Body of pancreas (tissue), 4 donors: Measurements from ENCODE around the gene CKAP2L. TPM values are rescaled to one million over a fixed set of nuclear protein-coding genes. Genes with fewer than 3 reads are reported as not detected.

Source experiments
- ATAC-seq: fragments of 150-250 bp; one replicate; pipeline ENCODE4 v1.9.1; 2016
- DNase-seq, 4 donors: peaks; one replicate each; pipeline ENCODE4 v3.0.0-alpha.2; 2019
- H3K27ac ChIP-seq, 4 donors: fragments of 200-600 bp; sonication (generic); 1 replicate in 3 of 4; 2 replicates in 1 of 4; pipeline versions ENCODE4 v1.5.1 to v1.6.1; 2016 to 2019; ENCODE audit warnings: mild to moderate bottlenecking in 1 of 4, mixed read lengths in 1 of 4, moderate library complexity in 1 of 4
- H3K27me3 ChIP-seq, 2 donors: fragments of 200-600 bp; sonication (generic); one replicate each; pipeline ENCODE4 v1.6.0; 2016; ENCODE audit warnings: mild to moderate bottlenecking in 1 of 2
- H3K36me3 ChIP-seq, 2 donors: fragments of 200-600 bp; sonication (generic); replicated peaks in 1 of 2; 2 replicates each; pipeline ENCODE4 v1.5.1; 2016; ENCODE audit warnings: low read depth in 2 of 2; ENCODE audit not compliant: insufficient read depth in 1 of 2
- H3K4me1 ChIP-seq: fragments of 200-600 bp; sonication (generic); one replicate; pipeline ENCODE4 v1.6.0; 2016
- H3K4me3 ChIP-seq, 2 donors: fragments of 200-600 bp; sonication (generic); 1 replicate in 1 of 2; 2 replicates in 1 of 2; pipeline ENCODE4 v1.5.1; 2016 to 2019
- H3K9me3 ChIP-seq, 3 donors: fragments of 200-600 bp; sonication (generic); 1 replicate in 2 of 3; 2 replicates in 1 of 3; pipeline ENCODE4 v1.5.1; 2016
- POLR2A ChIP-seq, 3 donors: fragments of 450-650 bp; IDR thresholded peaks; one replicate each; pipeline ENCODE4 v1.6.1; 2016; ENCODE audit warnings: antibody characterized with exemption in 3 of 3, mild to moderate bottlenecking in 2 of 3
- WGBS, 2 donors: methylation state at CpG; one replicate each; pipeline ENCODE4 v1.1.5; 2017; 5-methylcytosine and 5-hydroxymethylcytosine counted together
- intact Hi-C: fragments of 100-400 bp; cut with DNase I; formaldehyde crosslinking; loops from one replicate; pipeline ENCODE4 v1.15.1; 2023
- total RNA-seq, 2 donors: library from RNA; depleted of rRNA; stranded (reverse); fragments of >200 nt; gene quantifications; one replicate each; pipeline ENCODE4 v1.1.0, GENCODE V29; 2016
- TF ChIP-seq, protein P1 (sequence below), 7 experiments: fragments of 450-650 bp in 4 of 7; fragments of 200-600 bp in 3 of 7; sonication (generic) in 3 of 7; IDR thresholded peaks; one replicate each; pipeline ENCODE4 v1.5.1; 2016 to 2019; ENCODE audit warnings: antibody characterized with exemption in 7 of 7

The CKAP2L gene
- total RNA-seq, 2 donors from 2014 or later: under 0.01 TPM; not detected in 1

- WGBS, 2 donors: 79 to 96% methylated on average over 3 of the region's 3 CpGs
- no peak for ATAC-seq
- no peaks in the 10 kb centered on the region for H3K27me3 ChIP-seq
- DNase-seq: no peak
- no peaks in the 10 kb centered on the region for H3K36me3 ChIP-seq
- no peak for TF ChIP-seq POLR2A (IDR thresholded peaks at IDR 0.05)
- TF ChIP-seq, protein P1, sequence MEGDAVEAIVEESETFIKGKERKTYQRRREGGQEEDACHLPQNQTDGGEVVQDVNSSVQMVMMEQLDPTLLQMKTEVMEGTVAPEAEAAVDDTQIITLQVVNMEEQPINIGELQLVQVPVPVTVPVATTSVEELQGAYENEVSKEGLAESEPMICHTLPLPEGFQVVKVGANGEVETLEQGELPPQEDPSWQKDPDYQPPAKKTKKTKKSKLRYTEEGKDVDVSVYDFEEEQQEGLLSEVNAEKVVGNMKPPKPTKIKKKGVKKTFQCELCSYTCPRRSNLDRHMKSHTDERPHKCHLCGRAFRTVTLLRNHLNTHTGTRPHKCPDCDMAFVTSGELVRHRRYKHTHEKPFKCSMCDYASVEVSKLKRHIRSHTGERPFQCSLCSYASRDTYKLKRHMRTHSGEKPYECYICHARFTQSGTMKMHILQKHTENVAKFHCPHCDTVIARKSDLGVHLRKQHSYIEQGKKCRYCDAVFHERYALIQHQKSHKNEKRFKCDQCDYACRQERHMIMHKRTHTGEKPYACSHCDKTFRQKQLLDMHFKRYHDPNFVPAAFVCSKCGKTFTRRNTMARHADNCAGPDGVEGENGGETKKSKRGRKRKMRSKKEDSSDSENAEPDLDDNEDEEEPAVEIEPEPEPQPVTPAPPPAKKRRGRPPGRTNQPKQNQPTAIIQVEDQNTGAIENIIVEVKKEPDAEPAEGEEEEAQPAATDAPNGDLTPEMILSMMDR (IDR thresholded peaks at IDR 0.05): no peak
- H3K4me1 ChIP-seq: peaks cover 5% of the 10 kb centered on the region
- intact Hi-C loops: no loop called here
- no peak overlapping the region for H3K27ac ChIP-seq
- H3K9me3 ChIP-seq: no peaks in the 10 kb centered on the region
- no peak overlapping the region for H3K4me3 ChIP-seq
Observed at GRCh38 chr2:112791693-112792230, 27.4 kb upstream of the CKAP2L start.

DNA sequence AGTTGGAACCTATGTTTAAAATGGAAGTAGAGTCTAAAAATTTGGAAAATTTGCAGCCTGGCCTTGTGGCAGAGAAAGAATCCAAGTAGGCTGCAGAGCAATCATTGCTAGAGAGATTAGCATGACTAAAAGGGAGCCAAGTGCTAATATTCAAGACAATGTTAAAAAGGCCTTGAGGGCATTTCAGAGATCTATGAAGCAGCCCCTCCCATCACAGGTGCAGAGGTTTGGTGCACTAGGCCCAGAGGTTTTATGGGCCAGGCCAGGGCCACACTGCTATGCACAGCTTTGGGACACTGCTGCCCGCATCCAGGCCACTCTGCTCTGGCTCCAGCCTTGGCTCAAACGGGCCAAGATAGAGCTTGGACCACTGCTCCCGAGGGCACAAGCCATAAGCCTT lies 26.6 kb upstream of the CKAP2L start:
- DNase-seq (no peak), ATAC-seq (no peak)
- Histone ChIP-seq H3K36me3 (no peaks in the 10 kb centered on the region), H3K27ac (no peak overlapping the region), H3K4me3 (no peak overlapping the region), H3K4me1 (peaks cover 5% of the 10 kb centered on the region), H3K27me3 (no peaks in the 10 kb centered on the region), H3K9me3 (no peaks in the 10 kb centered on the region)
- TF ChIP-seq, protein P1 (IDR thresholded peaks at IDR 0.05): no peak
- no peak for TF ChIP-seq POLR2A (IDR thresholded peaks at IDR 0.05)
- intact Hi-C loops: no loop called here
- WGBS, 2 donors: 84 to 100% methylated on average over 1 to 3 of the region's 3 CpGs

- H3K4me1 ChIP-seq: peaks cover 5% of the 10 kb centered on the region
- 79 to 89% methylated on average over 5 of the region's 5 CpGs for WGBS, 2 donors
- H3K4me3 ChIP-seq: no peak overlapping the region
- H3K27ac ChIP-seq: no peak overlapping the region
- DNase-seq: no peak
- H3K9me3 ChIP-seq: no peaks in the 10 kb centered on the region
- ATAC-seq: no peak
- H3K36me3 ChIP-seq: no peaks in the 10 kb centered on the region
- intact Hi-C loops: no loop called here
- TF ChIP-seq POLR2A (IDR thresholded peaks at IDR 0.05): no peak
- TF ChIP-seq, protein P1 (IDR thresholded peaks at IDR 0.05): no peak
- H3K27me3 ChIP-seq: no peaks in the 10 kb centered on the region
Observed at GRCh38 chr2:112790305-112790704, 25.9 kb upstream of the CKAP2L start.

DNA sequence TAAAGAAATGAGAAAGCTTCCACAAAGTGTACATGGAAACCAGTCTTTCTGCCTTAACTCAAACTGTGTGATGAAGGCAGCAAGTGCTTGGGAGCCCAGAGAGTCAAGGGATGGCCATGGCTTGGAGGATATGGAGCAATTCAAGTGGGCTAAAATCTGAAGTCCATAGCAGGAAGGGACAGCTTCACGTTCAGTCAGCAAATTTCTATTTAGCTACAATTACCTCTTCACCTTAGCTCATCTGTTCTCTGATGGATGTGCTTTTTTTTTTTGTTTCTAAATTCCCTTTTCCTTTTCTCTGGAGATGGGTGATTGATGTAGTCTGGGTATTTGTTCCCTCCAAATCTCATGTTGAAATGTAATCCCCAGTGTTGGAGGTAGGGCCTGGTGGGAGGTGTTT lies 24.8 kb upstream of the CKAP2L start:
- no peaks in the 10 kb centered on the region for H3K9me3 ChIP-seq
- no peak overlapping the region for H3K27ac ChIP-seq
- H3K4me1 ChIP-seq: no peaks in the 10 kb centered on the region
- no peak overlapping the region for H3K4me3 ChIP-seq
- ATAC-seq: no peak
- intact Hi-C loops: no loop called here
- TF ChIP-seq, protein P1 (IDR thresholded peaks at IDR 0.05): no peak
- no peak for TF ChIP-seq POLR2A (IDR thresholded peaks at IDR 0.05)
- H3K27me3 ChIP-seq: no peaks in the 10 kb centered on the region
- WGBS, 2 donors: 80 to 84% methylated on average over 1 of the region's 1 CpG
- no peak for DNase-seq
- H3K36me3 ChIP-seq: no peaks in the 10 kb centered on the region

DNA sequence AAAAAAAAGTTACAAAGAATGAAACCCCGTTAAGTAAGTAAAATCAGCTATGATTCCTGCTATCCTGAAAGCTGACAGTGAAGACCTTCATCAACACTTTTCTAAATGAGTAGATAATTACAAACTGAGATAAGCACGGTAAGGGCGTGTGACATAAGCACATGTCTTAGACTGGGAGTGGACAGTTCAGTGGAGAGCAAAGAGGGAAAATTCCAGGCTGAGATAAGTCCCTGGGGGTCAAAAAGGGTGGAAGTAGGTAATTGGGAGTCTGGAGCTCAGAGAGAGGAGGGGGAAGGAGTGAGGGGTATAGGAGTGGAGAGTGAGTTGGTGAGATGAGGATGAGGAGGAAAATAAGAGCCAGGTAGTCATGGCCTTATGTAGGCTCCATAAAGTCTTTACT lies 24.2 kb upstream of the CKAP2L start:
- no peaks in the 10 kb centered on the region for H3K9me3 ChIP-seq
- ATAC-seq (no peak), DNase-seq (no peak)
- WGBS, 2 donors: 57 to 67% methylated on average over 3 of the region's 3 CpGs
- no peaks in the 10 kb centered on the region for H3K4me1 ChIP-seq
- no peak overlapping the region for H3K4me3 ChIP-seq
- intact Hi-C loops: no loop called here
- no peaks in the 10 kb centered on the region for H3K36me3 ChIP-seq
- no peak for TF ChIP-seq POLR2A (IDR thresholded peaks at IDR 0.05)
- TF ChIP-seq, protein P1 (IDR thresholded peaks at IDR 0.05): no peak
- H3K27me3 ChIP-seq: no peaks in the 10 kb centered on the region
- no peak overlapping the region for H3K27ac ChIP-seq
